Mammary epithelial cell (primary cell): ENCODE data around the gene OTC.

ENCODE experiments used
- EZH2 ChIP-seq: IDR thresholded peaks from 2 replicates; pipeline ENCODE4 v1.6.1; 2012; ENCODE audit warnings: low read length, inconsistent platforms, borderline replicate concordance
- TF ChIP-seq, protein P1 (sequence below), 2 donors: IDR thresholded peaks in 1 of 2; conservative IDR thresholded peaks in 1 of 2; 2 replicates each; pipeline ENCODE4 v1.5.1; 2011 to 2012; ENCODE audit warnings: inconsistent platforms in 2 of 2, low read length in 2 of 2, mild to moderate bottlenecking in 2 of 2, control low read depth in 1 of 2, low read depth in 1 of 2; ENCODE audit not compliant: insufficient read depth in 1 of 2; ENCODE audit errors: extremely low read depth in 1 of 2

DNA sequence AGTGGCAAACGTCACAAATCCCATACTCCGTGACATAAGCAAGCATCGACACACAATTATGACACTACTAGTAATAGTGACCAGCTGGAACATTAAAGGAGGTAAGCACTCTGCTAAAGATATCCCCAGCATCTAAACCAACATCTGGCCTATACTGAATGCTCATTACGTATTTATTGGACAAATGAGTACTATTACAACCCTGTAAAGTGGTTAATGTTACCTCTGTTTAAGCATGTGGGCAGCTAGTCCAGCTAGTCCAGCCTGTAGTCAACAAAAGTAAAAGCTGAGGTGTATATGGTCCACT, 24.7 kb upstream of the OTC start:
- TF ChIP-seq, protein P1, sequence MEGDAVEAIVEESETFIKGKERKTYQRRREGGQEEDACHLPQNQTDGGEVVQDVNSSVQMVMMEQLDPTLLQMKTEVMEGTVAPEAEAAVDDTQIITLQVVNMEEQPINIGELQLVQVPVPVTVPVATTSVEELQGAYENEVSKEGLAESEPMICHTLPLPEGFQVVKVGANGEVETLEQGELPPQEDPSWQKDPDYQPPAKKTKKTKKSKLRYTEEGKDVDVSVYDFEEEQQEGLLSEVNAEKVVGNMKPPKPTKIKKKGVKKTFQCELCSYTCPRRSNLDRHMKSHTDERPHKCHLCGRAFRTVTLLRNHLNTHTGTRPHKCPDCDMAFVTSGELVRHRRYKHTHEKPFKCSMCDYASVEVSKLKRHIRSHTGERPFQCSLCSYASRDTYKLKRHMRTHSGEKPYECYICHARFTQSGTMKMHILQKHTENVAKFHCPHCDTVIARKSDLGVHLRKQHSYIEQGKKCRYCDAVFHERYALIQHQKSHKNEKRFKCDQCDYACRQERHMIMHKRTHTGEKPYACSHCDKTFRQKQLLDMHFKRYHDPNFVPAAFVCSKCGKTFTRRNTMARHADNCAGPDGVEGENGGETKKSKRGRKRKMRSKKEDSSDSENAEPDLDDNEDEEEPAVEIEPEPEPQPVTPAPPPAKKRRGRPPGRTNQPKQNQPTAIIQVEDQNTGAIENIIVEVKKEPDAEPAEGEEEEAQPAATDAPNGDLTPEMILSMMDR (conservative IDR thresholded peaks at IDR 0.05 in 1 of 2, IDR thresholded peaks at IDR 0.05 in 1 of 2; ENCODE audit: extremely low read depth in 1 of 2, insufficient read depth in 1 of 2, low read depth in 1 of 2, low read length in 2 of 2) = no peak
- no peak for TF ChIP-seq EZH2
